Measurements from ENCODE around the gene NLRP1. TPM values are rescaled to one million over a fixed set of nuclear protein-coding genes. Genes with fewer than 3 reads are reported as not detected.
A peak's percentile ranks its signal among the peaks of the same experiment; 100 is the strongest.

The NLRP1 gene
- total RNA-seq, 1 donor = 33.2 TPM

GRCh38 chr17:5526821-5527598, 57.3 kb downstream of the NLRP1 start:
- H3K4me3 ChIP-seq (ENCODE audit: low read depth, low read length) = no peak overlapping the region
- no peak for TF ChIP-seq CTCF (IDR thresholded peaks at IDR 0.05; ENCODE audit: insufficient read depth, low read depth, low read length)
- DNase-seq (ENCODE audit: low read depth) = peak; percentile 97

DNA sequence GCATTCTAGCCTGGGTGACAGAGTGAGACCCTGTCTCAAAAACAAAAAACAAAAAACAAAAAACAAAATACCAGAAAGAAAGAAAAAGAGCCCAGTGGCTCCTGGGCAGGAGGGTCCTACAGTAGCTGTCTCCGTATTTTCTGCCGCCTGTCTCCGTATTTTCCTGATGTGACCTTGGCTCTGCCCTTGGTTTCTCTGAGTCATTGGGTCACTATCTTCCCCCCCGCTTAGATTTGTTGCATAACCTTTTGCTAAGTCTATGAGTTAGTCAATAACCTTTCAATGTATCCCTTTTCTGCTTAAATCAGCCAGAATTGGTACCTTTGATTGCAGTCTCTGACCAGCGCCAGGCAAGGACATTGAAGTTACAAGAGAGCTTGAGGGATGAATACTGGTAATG, 61.1 kb downstream of the NLRP1 start:
- DNase-seq (ENCODE audit: low read depth) = no peak
- H3K4me3 ChIP-seq (ENCODE audit: low read depth, low read length) = no peak overlapping the region
- TF ChIP-seq CTCF (IDR thresholded peaks at IDR 0.05; ENCODE audit: insufficient read depth, low read depth, low read length) = no peak

GRCh38 chr17:5522476-5522875, 61.8 kb downstream of the NLRP1 start:
- DNase-seq (ENCODE audit: low read depth) = no peak
- TF ChIP-seq CTCF (IDR thresholded peaks at IDR 0.05; ENCODE audit: insufficient read depth, low read depth, low read length) = no peak
- H3K4me3 ChIP-seq (ENCODE audit: low read depth, low read length) = no peak overlapping the region

DNA sequence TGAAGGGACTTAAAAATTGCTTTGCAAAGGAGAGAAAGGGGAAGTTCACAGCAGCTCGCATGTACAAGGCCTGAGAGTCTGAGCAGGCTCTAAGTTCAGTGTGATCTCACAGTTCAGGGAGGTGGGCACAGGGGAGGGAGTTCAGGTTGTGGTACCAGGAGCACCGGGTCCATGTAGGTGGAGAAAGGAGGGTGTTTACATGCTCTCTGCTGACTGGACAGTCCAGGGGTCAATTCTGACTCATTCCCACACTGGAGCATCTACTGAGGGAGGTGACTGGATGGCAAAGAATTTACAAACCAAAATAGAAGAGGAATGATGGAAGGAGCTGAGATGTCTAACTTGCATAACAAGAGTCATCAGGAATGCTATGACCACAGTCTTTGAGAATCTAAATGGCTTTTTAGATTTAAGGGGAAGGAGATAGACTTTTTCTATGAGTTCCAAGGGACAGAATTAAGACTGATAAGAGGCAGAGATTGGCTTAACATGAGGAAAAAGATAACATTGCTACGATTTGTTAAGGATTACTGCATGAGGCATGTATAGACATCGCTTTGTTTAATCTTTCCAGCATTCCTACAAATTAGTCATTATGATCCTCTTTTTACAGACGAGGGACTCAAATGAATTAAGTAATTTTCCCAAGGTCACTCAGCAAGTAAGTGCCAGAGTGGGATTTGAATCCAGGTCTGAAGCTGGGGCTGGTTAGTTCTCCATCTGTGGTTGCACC, 68.1 kb downstream of the NLRP1 start:
- peak; percentile 96 for DNase-seq (ENCODE audit: low read depth)
- no peak overlapping the region for H3K4me3 ChIP-seq (ENCODE audit: low read depth, low read length)
- TF ChIP-seq CTCF (IDR thresholded peaks at IDR 0.05; ENCODE audit: insufficient read depth, low read depth, low read length) = no peak

- H3K4me3 ChIP-seq (ENCODE audit: low read depth, low read length) = no peak overlapping the region
- DNase-seq (ENCODE audit: low read depth) = no peak
- TF ChIP-seq CTCF (IDR thresholded peaks at IDR 0.05; ENCODE audit: insufficient read depth, low read depth, low read length) = no peak
Observed at GRCh38 chr17:5514976-5515375, 69.3 kb downstream of the NLRP1 start.

DNA sequence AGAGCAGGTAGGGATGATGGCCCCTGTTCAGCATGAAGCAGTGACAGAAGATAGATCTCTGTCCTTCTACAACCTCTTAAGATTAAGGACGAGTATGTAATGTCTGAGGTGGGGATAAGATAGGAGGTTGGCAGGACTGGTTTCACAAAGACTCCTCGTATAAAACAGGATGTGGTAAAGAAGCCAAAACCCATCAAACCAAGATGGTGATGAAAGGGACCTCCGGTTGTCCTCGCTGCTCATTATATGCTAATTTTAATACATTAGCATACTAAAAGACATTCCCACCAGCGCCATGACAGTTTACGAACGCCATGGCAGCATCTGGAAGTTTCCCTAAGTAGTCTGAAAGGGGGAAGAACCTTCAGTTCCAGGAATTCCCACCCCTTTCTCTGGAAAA, 70.7 kb downstream of the NLRP1 start:
- DNase-seq (ENCODE audit: low read depth) = no peak
- TF ChIP-seq CTCF (IDR thresholded peaks at IDR 0.05; ENCODE audit: insufficient read depth, low read depth, low read length) = no peak
- H3K4me3 ChIP-seq (ENCODE audit: low read depth, low read length) = no peak overlapping the region
